Stimulated activated CD4-positive, alpha-beta T cell treated with anti-CD3 and anti-CD28 coated beads, Interleukin-4, amount 100 ng/mL, for 1 hour (primary cell): ENCODE results near the gene ZFAND4.
"Not testable (repeated sequence)": the region's sequence is repeated elsewhere in the genome, so short reads cannot be mapped to it uniquely, and the experiment has no call there.

Source experiments
- DNase-seq: peaks from one replicate; pipeline ENCODE4 v3.0.0-alpha.2; 2020

The ZFAND4 gene

GRCh38 chr10:45586028-45586824, 86.3 kb downstream of the ZFAND4 start:
- no peak for DNase-seq

GRCh38 chr10:45585131-45585530, 87.4 kb downstream of the ZFAND4 start:
- DNase-seq: no peak

GRCh38 chr10:45582386-45582781, 90.2 kb downstream of the ZFAND4 start:
- DNase-seq: no peak

- no peak for DNase-seq
Measured at GRCh38 chr10:45581582-45582385, 90.8 kb downstream of the ZFAND4 start.

GRCh38 chr10:45581216-45581549, 91.4 kb downstream of the ZFAND4 start:
- no peak for DNase-seq

GRCh38 chr10:45580371-45581215, 92.0 kb downstream of the ZFAND4 start:
- no peak for DNase-seq

- DNase-seq: no peak
Measured at GRCh38 chr10:45578384-45578971, 94.1 kb downstream of the ZFAND4 start.

GRCh38 chr10:45575966-45576597, 96.5 kb downstream of the ZFAND4 start:
- DNase-seq: no peak

GRCh38 chr10:45575032-45575761, 97.4 kb downstream of the ZFAND4 start:
- DNase-seq: not testable (repeated sequence)

- no peak for DNase-seq
Measured at GRCh38 chr10:45569471-45569870, 103.1 kb downstream of the ZFAND4 start.

GRCh38 chr10:45566415-45566814, 106.2 kb downstream of the ZFAND4 start:
- no peak for DNase-seq
